GM19463 (cell line): ENCODE data around the gene PTX3.

Experiments used
- ATAC-seq: cut with Tn5 transposase; IDR thresholded peaks from one replicate; pipeline ENCODE4 v1.9.1; 2021; ENCODE audit warnings: mild to moderate bottlenecking, moderate library complexity; ENCODE audit not compliant: unreplicated experiment

Gene PTX3

GRCh38 chr3:157420606-157421130 is 16.0 kb upstream of the PTX3 start:
- no peak for ATAC-seq

GRCh38 chr3:157423337-157423736 is 13.3 kb upstream of the PTX3 start:
- ATAC-seq: no peak

GRCh38 chr3:157427901-157428300 is 8.7 kb upstream of the PTX3 start:
- no peak for ATAC-seq

- no peak for ATAC-seq
These were observed 7.8 kb upstream of the PTX3 start for GRCh38 chr3:157428853-157429252.

GRCh38 chr3:157429708-157430107 is 6.9 kb upstream of the PTX3 start:
- no peak for ATAC-seq

- ATAC-seq: no peak
These were observed 1.6 kb downstream of the PTX3 start for GRCh38 chr3:157438194-157438730.

- no peak for ATAC-seq
These were observed 4.5 kb downstream of the PTX3 start for GRCh38 chr3:157441102-157441624.

GRCh38 chr3:157442729-157443128 is 6.1 kb downstream of the PTX3 start:
- ATAC-seq: no peak

GRCh38 chr3:157443905-157444796 is 7.5 kb downstream of the PTX3 start:
- ATAC-seq: no peak

GRCh38 chr3:157444797-157445184 is 8.1 kb downstream of the PTX3 start:
- ATAC-seq: no peak

GRCh38 chr3:157445857-157446256 is 9.2 kb downstream of the PTX3 start:
- ATAC-seq: no peak

GRCh38 chr3:157447026-157447694 is 10.5 kb downstream of the PTX3 start:
- ATAC-seq: no peak

GRCh38 chr3:157452097-157452496 is 15.4 kb downstream of the PTX3 start:
- ATAC-seq: no peak

- ATAC-seq: no peak
These were observed 17.2 kb downstream of the PTX3 start for GRCh38 chr3:157453824-157454223.

- no peak for ATAC-seq
These were observed 23.1 kb downstream of the PTX3 start for GRCh38 chr3:157459706-157460105.

GRCh38 chr3:157460253-157460652 is 23.6 kb downstream of the PTX3 start:
- no peak for ATAC-seq

GRCh38 chr3:157463816-157464215 is 27.2 kb downstream of the PTX3 start:
- no peak for ATAC-seq

GRCh38 chr3:157464321-157464720 is 27.7 kb downstream of the PTX3 start:
- no peak for ATAC-seq

- no peak for ATAC-seq
These were observed 29.1 kb downstream of the PTX3 start for GRCh38 chr3:157465741-157466140.

GRCh38 chr3:157467200-157467599 is 30.6 kb downstream of the PTX3 start:
- ATAC-seq: no peak

GRCh38 chr3:157469561-157470294 is 33.1 kb downstream of the PTX3 start:
- no peak for ATAC-seq
